GM19438 (cell line): Measurements from ENCODE around the gene FARP2.
"Not testable (repeated sequence)": the region's sequence is repeated elsewhere in the genome, so short reads cannot be mapped to it uniquely, and the experiment has no call there.

Source experiments
- ATAC-seq: cut with Tn5 transposase; IDR thresholded peaks from one replicate; pipeline ENCODE4 v1.9.1; 2021; ENCODE audit warnings: low read depth; ENCODE audit not compliant: unreplicated experiment

Gene FARP2

DNA sequence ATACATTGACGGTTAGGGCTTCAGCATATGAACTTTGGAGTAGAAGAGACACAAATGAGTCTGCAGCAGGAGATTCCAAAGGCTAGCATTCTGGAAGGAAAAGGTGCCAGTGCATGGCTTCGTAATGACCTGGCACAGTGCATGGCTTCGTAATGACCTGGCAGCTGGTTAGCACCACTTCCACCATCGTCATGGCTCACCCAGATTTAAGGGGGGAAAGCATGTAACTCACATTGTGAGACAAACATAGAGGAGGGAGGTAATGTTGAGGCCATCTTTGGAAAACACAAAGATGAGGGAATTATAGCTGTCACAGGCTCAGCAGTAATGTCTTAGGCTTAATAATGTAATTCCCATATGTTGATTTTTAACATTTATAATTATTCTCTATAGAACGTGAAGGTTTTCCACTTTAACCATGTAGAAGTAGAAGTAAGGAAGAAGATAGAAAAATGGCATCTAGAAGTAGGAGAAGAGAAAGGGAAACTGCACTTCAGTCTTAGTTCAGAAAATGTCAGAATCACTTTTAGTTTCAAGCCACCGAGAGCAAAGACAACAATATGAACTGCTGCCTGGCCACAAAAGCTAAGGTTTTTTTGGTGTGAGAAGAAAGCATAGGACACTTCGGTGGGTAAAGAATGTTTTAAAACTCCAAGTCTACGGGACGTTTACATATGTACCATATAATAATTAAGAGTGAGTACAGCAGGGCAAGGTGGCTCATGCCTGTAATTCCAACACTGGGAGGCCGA is 159.1 kb downstream of the FARP2 start:
- ATAC-seq: no peak

DNA sequence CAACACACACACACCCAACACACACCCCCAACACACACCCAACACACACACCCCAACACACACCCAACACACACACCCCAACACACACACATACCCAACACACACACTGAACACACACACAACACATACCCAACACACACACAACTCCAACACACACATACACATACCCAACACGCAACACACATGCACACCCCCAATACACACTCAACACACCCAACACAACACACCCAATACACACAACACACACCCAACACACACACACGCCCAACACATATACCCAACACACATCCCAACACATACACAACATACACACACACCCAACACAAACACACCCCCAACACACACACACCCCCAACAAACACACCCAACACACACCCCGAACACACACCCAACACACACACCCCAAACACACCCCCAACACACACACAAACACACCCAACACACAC is 160.5 kb downstream of the FARP2 start:
- ATAC-seq: no peak

DNA sequence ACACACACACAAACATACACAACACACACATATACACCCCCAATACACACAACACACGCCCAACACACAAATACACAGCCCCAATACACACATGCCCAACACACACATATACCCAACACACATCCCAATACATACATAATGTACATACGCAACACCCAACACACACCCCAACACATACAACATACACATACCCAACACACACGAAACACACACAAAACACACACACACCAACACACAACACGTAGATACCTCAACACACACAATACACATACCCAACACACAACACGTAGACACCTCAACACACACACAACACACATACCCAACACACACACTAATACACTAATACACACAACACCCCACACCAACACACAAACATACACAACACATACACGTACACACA is 161.2 kb downstream of the FARP2 start:
- ATAC-seq: no peak

- ATAC-seq: no peak
These were observed 163.6 kb downstream of the FARP2 start for GRCh38 chr2:241519669-241520068.

GRCh38 chr2:241522477-241522876 is 166.4 kb downstream of the FARP2 start:
- ATAC-seq: no peak

GRCh38 chr2:241525818-241526780 is 170.0 kb downstream of the FARP2 start:
- ATAC-seq: not testable (repeated sequence)

DNA sequence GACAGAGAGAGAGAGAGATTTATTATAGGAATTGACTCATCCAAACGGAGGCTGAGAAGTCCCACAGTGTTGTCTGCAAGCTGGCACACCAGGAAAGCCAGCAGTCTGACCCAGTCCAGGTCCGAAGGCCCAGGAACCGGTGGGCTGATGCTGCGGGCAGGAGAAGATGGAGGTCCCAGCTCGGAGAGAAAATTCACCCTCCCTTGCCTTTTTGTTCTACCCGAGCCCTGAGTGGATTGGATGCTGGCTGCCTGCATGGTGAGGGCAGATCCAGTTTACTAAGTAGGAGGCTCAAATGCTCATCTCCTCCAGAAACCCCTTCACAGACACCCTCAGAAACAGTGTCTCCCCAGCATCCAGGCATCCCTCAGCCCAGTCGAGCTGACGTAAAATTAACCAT is 174.5 kb downstream of the FARP2 start:
- no peak for ATAC-seq

DNA sequence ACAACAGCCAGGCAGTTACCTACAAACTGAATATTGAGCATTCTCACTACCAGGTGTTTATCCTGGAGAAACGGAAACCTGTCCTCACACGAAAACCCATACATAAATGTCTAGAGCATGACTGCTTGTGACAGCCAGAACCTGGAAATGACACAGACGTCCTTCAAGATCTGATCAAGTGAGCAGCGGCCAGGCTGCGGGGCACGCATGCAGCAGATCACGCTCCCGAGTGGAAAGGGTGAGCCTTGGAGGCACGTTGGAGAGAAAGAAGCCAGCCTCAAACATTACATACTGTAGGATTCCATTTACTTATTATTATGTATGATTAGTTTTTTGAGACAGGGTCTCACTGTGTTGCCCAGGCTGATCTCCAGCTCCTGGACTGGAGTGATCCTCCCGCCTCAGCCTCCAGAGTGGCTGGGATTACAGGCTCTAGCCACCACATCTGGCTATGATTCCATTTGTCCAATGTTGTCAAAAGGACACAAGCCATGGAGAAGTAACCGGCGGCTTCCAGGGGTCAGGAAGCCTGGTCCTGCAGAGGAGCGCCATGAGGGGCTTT is 175.2 kb downstream of the FARP2 start:
- ATAC-seq: no peak

DNA sequence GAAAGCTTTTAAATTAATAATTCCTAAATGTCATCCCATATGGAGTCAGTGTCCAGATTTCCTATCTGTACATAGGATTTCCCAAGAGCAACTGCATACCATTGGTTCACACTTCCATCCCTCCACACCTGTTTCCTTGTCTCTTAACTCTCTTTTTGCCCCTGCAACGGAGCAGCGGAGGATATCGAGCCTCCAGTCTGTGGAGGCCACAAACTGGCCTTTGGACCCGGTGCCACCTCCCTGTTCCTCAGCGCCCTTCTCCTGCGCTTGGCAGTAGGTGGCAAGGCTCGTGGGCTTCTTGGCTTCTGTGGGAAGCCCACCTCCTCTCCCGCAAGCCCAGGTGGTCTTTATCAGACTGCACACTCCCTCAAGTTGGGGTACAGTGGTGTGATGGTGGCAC is 176.1 kb downstream of the FARP2 start:
- no peak for ATAC-seq

DNA sequence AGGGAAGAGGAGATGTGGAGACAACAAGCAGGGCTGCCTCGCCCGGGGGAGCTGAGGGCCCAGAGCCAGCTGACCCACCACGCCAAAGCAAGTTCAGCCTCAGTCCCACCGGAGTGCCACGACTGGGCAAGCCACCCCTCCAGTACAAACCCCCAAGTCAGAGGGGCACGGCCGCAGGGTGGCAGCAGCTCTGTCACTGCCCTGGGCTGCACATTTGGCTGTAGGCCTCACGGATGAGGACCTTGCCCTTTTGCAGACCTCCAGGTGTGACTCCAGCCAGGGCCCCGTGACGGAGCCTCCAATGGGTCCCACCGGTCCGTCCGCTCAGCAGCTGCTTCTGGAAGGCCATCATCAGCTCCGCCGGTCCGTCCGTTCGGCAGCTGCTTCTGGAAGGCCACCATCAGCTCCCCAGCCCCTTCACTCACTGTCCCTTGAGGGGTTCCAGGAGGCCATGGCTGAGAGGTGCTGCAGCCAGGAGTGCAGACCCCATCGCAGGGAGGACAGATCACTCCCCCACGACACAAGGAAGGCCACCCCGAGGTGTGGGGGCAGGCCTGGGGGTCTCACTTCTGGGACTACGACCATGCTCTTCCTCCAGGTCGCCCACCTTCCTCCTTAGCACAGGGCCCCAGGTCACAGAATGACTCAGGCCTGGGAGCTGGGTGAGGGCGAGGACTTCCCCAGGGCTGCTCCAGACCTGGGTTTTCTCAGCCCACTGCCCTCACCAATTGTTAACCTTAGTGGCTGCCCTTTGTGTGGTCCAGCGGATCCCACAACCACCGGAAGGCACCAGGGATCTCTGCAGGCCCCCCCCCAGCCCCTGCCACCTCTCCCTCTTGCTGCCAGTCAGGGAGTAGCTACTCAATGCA is 176.9 kb downstream of the FARP2 start:
- ATAC-seq: no peak

DNA sequence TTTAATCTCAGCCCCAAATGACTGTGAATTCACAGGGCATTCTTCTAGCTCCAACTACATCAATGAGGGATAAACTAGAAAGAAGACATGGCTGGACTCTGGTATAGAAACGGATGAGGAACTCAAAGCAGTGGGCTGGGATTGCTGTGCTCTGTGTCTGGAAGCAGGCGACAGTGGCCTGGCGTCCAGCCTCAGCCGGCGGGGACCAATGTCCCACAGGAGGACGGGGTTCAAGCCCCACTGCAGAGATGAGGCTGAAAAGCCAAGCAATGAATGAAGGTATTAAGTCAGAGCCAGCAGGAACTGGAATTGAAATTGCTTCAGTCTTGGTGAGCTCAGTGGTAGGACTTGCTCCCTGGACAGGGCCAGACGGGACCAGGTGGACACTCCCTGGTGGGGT is 178.2 kb downstream of the FARP2 start:
- no peak for ATAC-seq

GRCh38 chr2:241534701-241535375 is 178.8 kb downstream of the FARP2 start:
- ATAC-seq: no peak

DNA sequence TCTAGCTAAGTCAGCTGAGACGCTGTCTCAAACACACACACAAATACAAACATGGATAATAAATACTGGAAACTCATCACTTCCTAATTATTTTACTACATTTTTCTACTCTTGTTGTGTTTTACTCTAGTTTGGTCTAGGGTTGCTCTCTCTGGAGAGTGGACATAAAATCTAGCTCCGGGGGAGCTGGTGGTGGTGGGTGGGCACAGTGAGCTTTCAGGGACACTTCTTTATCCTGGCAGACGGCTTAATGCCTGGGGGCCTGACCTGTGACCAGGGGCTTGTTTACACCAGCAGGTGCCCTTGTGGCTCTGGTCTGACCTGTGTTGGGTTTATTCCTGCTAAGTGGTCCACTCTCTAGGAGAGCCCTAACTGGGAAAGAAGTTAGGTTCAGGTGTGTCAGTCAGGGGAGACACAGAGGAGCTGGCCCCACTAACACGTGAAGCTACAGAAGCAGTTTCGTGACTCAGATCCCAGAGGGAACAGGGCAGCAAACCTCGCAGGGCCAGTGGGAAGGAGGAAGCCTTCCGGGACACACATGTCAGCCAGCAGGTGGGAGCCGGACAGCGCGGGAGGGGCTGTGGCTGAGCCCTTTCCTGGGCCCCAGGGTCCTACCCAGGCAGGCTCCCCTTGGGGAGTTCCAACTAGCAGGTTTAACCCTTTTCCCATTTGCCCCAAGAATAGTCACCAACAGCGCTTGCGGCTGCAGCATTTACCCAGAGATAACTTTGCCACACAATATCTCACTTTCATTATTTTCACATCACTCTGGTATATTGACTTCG is 180.0 kb downstream of the FARP2 start:
- ATAC-seq: no peak

- no peak for ATAC-seq
These were observed 182.9 kb downstream of the FARP2 start for GRCh38 chr2:241538838-241539615.

- ATAC-seq: no peak
These were observed 183.7 kb downstream of the FARP2 start for GRCh38 chr2:241539616-241540374.

GRCh38 chr2:241540401-241540770 is 184.3 kb downstream of the FARP2 start:
- no peak for ATAC-seq

DNA sequence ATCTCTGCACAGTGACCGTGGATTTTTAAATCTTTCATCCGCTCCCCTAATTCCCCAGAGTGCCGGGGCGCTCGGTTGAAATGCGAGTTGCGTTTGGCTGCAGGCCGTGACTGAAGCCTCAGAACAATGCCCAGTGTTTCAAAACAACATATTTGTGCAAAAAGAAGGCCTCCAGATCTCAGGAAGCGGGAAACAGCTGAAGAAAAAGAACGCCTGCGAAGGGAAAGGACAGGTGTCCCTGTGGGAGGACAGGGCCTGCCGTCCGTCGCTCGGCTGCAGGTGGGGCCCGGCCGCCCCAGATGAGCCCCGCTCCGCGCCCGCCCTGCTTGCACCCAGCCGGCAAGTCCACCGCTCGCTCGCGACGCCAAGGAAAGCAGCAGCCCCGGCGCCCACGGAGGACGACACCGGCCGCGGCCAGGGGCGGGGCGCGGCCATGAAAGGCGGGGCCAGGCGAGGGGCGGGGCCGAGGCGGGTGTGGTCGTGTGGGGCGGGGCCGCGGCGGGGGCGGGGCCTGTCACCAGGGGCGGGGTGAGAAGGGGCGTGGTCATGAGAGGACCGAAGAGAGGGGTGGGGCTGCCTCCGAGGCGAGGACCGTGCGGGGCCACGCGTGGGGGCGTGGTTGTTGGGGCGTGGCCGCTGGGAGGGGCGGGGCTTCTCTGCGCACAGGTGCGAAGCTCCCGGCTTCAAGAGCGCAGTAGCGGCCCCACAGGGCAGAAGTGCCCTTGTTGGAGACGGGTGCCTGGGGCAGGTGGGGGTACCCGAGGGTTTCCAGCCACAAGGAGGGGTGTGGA is 184.9 kb downstream of the FARP2 start:
- ATAC-seq: no peak
